Prostate gland (tissue), 2 donors: Measurements from ENCODE around the gene KRTAP26-1.

Experiments used
- POLR2A ChIP-seq: fragments of 450-650 bp; IDR thresholded peaks from one replicate; pipeline ENCODE4 v1.6.1; 2016; ENCODE audit warnings: antibody characterized with exemption, mild to moderate bottlenecking
- POLR2AphosphoS5 ChIP-seq: sonication (generic); formaldehyde crosslinking; IDR thresholded peaks from one replicate; pipeline ENCODE4 v1.6.1; 2017; ENCODE audit warnings: antibody characterized with exemption
- TF ChIP-seq, protein P1 (sequence below), 4 experiments: fragments of 200-600 bp in 2 of 4; fragments of 450-650 bp in 2 of 4; sonication (generic) in 2 of 4; IDR thresholded peaks; 1 replicate in 3 of 4; 2 replicates in 1 of 4; pipeline ENCODE4 v1.5.1; 2016 to 2019; ENCODE audit warnings: antibody characterized with exemption in 4 of 4, mild to moderate bottlenecking in 2 of 4, moderate library complexity in 2 of 4

GRCh38 chr21:30355906-30356305 lies 35.8 kb upstream of the KRTAP26-1 start:
- TF ChIP-seq, protein P1, sequence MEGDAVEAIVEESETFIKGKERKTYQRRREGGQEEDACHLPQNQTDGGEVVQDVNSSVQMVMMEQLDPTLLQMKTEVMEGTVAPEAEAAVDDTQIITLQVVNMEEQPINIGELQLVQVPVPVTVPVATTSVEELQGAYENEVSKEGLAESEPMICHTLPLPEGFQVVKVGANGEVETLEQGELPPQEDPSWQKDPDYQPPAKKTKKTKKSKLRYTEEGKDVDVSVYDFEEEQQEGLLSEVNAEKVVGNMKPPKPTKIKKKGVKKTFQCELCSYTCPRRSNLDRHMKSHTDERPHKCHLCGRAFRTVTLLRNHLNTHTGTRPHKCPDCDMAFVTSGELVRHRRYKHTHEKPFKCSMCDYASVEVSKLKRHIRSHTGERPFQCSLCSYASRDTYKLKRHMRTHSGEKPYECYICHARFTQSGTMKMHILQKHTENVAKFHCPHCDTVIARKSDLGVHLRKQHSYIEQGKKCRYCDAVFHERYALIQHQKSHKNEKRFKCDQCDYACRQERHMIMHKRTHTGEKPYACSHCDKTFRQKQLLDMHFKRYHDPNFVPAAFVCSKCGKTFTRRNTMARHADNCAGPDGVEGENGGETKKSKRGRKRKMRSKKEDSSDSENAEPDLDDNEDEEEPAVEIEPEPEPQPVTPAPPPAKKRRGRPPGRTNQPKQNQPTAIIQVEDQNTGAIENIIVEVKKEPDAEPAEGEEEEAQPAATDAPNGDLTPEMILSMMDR (IDR thresholded peaks at IDR 0.05), result no peak
- TF ChIP-seq POLR2A, result no peak
- TF ChIP-seq POLR2AphosphoS5, result no peak
